Stimulated activated CD4-positive, alpha-beta T cell treated with anti-CD3 and anti-CD28 coated beads, Interleukin-1b, Interleukin-23, amount 100 ng/mL, for 48 hours (primary cell): Measurements from ENCODE around the gene MBNL1.
"Not testable (repeated sequence)": the region's sequence is repeated elsewhere in the genome, so short reads cannot be mapped to it uniquely, and the experiment has no call there.

Experiments used
- DNase-seq: peaks from one replicate; pipeline ENCODE4 v3.0.0-alpha.2; 2020

Gene MBNL1

DNA sequence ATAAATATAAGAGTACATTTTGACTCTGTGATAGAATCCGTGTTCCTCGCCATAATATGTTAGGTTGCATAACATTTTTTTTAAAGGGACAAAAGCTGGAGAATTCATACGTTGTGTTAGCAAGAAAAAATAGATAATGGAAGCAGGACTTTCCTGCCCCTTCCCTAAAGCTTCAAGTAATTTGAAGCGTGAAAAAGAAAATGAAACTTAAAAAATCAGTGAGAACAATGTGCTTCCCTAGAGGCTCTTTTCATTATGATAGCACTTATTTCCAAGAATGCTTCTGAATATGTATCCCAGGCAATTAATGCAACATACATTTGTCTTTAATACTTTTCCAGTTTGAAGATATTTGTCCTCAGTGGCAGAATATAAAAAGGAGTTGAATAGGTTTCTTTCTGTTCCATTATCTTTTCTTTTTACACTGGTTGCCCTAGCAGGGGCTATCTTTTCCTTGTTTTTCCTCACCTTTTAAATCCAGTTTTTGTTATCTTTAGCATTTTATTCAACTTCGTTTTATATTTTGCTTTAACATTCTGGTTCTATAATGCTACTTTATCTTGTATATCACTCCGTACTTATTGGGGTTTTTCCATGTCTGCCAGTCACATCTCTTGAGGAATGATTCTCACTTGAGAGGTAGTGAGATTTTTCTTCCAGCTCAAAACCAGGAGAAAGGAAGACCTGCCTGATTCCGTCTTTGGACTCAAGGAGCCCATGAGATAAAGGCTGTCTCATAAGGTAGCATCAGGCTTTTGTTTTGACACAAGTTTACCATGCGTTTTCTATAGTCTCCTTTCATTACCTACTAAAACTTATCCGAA is 113.8 kb downstream of the MBNL1 start:
- DNase-seq: no peak

DNA sequence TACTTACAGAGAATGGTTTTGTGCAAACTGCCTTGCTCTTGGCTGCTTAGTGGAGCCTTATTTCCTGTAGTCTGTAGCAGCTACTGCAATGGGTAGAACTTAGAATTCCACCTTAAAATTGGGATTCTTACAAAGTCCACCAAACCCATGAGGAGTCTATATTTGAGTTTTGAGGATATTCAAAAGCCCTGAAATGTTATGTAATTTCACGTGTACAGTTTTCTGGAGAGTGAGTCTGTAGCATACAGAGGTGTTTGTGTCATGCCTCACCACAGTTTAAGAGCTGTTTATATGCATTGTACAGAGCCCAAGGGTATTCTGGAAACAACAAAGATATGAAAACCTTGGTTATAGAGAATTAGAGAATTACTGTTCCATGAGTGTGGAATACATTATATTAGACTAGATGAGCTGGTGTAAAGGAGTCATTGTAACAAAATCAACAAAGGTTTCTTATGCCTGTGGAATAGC is 114.4 kb downstream of the MBNL1 start:
- DNase-seq: no peak

DNA sequence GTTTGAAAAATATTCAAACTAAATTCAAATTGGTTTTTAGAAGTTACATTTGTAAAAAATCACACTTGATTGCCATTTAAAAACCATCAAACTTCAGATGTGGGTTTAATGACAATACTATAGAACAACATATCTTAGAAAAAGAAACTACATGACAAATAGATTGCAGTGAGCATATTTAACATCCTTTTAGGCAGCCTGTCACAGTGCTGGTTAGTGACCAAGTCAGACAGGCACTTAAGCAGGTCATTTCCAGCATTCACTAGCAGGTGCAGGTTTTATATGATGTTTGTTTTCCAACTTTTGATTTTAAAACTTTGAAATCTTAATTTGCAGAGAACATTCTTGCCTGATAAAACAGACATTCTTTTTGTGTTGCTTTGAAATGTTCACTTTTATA is 115.7 kb downstream of the MBNL1 start:
- DNase-seq: no peak

DNA sequence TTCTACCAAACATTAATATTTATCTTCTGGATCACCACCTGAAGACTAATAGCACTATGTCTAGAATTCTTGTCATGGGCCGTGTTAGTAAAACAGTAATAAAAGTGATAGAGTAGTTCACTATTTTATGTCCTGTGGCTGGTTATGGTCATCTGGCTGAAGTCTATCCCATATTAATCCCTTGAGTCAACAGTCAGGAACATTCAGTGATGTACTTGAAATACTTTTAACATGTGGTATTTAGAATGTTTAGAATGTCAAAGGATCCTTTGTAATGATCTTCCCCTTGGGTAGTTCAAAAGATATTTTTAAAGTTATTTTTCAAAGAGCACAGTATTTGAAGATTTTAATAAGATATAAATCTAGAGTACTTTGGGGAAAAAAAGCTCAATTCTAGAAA is 117.0 kb downstream of the MBNL1 start:
- no peak for DNase-seq

DNA sequence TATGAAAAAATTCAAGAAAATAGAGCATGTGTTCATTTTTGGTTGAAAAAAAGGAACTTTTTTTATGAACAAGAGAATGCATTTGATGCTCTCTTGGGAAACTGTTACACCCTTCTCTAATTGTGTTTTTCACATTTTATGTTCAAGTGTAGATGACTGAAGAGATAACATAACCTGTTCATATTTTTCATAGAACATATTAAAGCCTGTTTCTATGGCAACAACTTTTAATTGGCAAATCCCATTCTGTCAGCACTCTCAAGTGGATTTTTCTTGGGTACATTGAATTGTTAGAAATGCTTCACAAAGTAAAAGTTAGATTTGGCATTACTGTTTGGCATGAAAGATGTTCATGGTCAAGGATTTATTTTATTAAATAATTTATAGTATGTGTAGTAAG is 117.5 kb downstream of the MBNL1 start:
- DNase-seq: no peak

DNA sequence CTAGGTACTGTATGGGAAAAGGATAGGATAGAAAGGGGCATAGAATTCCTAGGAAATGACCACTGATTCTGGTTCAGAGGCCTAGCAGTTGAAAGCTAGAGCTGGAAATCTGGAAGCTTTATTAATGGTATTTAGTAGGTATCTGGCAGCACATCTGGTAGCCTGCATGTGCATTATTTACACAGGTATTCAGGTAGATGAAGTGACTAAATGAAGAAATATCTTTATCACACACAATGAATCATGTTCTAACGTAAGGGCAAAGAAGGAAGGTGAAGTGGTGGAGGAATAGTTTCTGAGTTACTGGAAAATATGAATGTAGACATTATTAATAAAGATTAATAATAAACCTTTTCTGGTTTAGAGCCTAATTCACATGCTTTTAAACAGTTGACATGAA is 119.9 kb downstream of the MBNL1 start:
- DNase-seq: no peak

DNA sequence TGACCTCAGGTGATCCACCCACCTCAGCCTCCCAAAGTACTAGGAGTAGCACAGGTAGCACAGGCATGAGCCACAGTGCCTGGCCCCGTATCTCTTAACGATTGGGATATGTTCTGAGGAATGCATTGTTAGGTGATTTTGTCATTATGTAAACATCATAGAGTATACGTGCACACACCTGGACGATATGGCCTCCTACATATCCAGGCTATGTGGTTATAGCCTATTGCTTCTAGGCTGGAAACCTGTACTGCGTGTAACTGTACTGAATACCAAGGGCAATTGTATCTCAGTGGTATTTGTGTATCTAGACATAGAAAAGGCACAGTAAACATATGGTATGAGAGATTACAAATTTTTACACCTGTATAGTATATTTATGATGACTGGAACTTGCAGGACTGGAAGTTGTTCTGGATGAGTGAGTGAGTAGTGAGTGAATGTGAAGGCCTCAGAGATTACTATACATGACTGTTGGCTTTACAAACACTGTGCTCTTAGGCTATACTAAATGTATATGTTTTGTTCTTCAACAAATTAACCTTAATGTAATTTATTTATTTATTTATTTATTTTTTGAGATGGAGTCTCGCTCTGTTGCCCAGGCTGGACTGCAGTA is 120.7 kb downstream of the MBNL1 start:
- no peak for DNase-seq

DNA sequence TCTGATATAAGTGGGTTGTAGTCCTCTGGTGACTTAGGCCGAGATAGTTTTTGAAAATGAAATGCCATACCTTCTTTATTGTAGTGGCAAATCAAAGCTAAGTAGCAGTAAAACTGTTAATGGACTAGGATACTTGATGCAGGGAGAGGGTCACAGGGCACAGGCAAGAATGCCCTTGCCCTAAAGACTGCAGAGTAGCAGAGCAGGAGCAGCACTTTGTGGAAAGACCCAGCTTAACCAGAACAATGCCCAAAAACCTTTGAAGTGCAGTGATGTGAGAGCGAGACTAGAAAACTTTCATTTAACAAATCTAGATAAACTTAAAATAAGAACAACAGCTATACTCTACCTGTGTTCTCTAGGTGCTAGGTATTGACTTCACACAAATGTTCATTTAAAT is 121.9 kb downstream of the MBNL1 start:
- DNase-seq: no peak

DNA sequence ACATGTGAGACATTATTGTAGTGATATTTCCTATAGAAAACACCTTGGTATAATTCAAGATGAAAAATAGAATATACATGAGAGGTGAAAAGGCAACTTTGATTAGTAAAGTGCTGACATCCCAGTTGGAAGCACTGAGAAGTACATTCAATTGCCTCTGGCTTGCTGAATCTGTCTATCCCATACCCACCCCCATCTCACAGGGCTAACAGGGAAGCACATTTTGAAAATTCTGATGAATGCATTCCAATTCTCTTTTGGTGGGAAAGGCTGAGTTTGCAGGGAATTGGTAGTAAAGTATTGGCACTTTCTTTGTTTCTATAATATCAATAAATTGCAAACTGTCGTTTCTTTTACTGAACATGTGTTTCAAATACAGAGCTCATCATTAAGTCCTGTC is 122.9 kb downstream of the MBNL1 start:
- DNase-seq: no peak

DNA sequence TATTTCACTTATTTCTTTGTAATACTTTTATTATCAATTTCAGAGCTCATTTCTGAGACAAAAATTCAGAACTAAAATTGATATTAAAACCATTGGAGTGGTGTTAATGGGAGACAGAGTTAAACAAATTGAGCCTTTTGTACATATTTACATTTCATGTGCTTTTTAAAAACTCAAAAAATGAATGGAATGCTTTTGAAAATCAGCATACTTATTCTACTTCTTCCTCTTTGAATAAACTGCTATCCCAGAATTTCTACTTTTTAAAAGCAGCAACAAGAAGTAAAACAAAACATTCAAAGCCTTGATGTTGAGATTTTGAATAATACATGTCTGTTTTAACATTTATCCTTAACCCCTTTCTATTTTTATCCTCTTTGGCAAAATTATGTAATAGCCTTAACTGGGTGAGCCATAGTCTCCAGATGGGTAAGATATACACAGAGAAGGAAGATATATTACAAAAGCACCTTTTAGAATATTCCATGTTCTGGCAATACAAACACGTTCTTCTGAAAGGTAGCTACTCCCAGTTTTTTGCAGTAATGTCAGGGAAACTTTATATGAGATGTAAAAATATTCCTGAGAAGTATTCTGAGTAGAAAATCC is 123.6 kb downstream of the MBNL1 start:
- DNase-seq: no peak

DNA sequence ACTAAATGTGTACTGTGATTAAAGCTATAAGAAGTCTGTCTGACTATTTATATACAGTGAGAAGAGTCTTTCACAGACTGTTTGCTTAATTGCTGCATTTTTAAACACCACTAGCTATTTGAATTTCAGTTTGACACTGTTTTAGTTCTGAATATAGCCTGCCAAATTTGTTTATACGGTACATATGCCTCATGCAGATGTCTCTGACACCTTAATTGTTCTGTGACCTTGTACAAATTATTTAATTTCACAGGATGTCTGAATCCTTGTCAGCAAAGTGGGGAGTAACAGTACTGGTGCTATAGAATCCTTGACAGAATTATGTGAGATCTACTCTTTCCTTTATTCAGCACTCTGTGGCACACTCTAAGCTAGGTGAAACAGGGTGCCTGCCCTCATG is 125.5 kb downstream of the MBNL1 start:
- no peak for DNase-seq

DNA sequence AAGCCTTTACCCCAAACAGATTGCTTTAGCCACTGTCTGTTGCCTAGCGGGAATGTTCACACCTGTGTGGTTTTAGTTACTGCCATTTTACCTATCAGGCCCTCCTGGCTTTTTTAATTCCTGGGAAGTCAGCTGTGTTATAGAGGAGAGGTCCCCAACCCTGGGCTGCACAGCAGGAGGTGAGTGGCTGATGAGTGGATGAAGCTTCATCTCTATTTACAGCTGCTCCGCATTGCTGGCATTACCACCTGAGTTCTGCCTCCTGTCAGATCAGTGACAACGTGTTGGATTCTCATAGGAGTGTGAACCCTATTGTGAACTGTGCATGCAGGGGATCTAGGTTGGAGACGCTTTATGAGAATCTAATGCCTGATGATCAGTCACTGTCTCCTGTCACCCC is 127.0 kb downstream of the MBNL1 start:
- DNase-seq: no peak

DNA sequence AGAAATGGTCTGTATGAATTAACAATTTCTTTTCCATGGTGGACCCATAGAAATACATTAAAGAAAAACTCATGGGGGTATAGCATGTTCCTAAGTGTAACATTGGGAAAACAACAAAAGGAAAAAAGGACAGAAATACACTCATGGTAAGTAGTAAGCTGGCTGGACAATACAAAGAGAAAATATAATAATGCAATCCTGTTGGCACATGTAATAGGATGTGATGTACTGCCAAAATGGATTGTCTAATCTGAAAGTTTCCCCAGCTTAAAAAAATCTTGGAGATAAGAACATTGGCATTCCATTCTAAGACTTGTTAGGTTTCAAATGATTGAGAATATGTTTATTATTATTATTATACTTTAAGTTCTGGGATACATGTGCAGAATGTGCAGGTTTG is 128.1 kb downstream of the MBNL1 start:
- DNase-seq: no peak

DNA sequence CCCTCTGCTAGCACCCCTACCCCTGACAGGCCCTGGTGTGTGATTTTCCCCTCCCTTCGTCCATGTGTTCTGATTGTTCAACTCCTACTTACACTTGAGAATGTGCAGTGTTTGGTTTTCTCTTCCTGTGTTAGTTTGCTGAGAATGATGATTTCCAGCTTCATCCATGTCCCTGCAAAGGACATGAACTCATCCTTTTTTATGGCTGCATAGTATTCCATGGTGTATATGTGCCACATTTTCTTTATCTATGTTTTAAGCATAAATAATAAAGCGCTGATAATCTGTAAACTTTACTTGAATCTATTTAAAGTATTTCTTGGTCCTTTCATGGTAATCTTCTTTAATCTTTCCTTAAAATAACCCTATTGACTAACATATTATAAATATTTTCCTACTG is 128.6 kb downstream of the MBNL1 start:
- DNase-seq: not testable (repeated sequence)

DNA sequence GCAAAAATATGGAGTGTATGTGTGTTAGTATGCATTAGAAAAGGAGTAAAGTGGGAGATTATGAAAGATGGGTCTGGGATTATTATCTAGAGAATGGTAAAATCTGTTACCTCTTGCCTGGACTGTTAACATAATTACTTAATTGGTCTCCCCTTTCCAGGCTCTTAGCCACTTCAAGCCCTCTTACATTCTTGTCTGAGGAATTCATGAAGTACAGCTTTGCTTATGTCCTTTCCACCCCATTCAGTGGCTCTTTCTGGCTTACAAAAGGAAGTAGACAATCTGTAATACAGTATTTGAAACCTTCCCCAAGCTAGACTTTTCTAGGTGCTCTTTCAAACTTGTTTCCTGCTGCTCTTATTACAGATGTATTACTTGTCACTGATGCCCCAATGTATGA is 129.8 kb downstream of the MBNL1 start:
- DNase-seq: no peak

DNA sequence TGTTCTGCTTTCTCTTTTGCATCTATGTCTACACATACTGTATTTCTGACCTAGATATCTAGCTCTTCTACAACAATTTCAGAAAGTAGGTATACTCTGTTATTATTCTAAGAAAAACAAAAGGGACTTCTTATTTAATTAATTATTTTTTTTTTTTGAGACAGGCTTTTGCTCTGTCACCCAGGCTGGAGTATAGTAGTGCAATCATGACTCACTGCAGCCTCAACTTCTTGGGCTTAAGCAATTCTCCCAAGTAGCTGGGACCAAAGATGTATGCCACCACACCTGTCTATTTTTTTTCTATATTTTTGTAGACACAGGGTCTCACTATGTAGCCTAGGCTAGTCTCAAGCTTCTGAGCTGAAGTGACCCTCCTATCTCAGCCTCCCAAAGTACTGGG is 130.6 kb downstream of the MBNL1 start:
- DNase-seq: no peak

DNA sequence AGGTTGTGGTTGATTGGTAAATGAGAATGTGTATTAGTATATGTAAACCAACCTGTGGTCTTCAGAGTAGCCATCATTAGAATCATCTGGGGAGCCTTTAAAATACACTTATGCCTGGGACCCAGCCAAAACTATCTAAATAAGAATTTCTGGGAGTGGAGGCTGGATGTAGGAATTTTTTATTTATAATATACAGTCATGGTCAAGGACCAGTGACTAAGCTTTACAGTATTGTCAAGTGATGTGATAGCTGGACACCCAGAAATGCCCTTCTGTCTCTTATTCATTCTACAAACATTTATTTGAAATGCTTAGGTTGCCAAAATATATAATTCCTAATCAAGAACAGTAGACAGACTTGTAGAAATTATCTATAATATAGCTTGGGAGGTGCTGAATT is 132.2 kb downstream of the MBNL1 start:
- no peak for DNase-seq

DNA sequence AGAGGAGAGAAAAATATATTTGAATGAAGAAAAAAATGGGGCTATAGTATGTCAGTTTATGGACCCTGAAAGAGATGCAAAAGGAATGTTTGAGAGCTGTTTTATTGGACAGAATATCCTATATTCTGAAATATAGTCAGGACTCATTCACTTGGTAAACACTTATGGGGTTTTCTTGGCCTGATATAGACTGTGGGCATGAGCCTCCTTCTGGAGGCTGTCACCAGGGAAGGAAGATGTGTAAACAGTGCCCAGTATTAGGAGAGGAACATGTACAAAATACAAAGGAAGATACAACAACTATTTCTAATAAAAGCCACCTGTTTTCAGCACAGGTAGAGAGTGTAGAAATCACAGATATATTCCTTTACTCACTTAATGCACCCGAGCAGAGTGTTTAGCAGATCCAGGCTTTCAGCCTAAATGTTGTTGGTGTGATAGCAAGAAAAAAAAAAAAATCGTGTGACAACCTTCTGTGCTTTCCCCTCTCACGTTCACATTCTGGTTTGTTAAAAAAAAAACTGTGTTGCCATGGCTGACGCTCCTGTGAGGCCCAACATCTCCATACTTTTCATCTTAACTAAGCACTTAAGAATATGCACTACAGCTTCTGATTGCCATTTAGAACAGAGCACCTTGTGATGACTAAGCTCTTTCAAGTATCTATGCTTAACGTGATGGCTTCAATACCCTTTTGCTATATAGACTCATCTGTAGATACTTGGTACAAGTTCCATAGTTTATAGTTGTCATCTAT is 134.1 kb downstream of the MBNL1 start:
- peak; percentile 17 for DNase-seq

DNA sequence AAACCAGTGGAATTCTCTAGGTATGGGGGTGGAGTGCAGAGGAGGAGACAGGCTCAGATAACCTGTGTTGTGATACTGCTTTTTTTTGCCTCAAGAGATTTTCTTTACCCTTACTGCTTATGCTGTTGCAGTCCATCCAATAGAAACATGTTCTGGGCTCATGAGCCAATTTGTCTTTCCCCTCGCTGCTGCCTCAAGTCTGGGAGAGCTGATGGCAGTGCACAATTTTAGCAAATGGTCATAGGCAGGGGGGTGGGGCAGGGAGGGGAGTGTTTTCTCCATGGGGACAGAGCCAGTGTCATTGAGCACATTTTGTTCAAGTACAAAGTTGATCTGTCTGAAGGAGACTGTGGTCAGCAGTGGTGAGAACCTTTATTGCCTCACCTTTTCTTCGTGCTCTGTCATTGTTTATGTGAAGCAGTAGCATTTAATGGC is 134.9 kb downstream of the MBNL1 start:
- DNase-seq: no peak

DNA sequence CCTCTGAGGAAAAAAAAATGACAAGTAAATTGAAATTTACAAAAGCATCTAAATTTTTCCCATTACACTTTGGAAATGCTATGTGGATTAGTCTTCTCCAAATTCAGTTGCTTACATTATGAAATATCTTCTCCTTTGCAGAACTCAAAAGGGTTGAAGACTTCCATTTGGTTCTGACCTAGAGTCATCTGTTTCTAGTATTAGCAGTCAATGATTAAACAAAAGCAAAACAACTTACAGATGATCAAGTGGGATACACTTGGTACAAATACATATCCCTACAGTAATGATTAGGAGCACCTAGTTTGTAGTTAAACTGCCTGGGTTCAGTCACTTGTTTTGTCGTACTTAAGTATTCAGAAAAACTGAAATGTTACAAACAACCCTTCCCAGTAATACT is 136.2 kb downstream of the MBNL1 start:
- DNase-seq: no peak

DNA sequence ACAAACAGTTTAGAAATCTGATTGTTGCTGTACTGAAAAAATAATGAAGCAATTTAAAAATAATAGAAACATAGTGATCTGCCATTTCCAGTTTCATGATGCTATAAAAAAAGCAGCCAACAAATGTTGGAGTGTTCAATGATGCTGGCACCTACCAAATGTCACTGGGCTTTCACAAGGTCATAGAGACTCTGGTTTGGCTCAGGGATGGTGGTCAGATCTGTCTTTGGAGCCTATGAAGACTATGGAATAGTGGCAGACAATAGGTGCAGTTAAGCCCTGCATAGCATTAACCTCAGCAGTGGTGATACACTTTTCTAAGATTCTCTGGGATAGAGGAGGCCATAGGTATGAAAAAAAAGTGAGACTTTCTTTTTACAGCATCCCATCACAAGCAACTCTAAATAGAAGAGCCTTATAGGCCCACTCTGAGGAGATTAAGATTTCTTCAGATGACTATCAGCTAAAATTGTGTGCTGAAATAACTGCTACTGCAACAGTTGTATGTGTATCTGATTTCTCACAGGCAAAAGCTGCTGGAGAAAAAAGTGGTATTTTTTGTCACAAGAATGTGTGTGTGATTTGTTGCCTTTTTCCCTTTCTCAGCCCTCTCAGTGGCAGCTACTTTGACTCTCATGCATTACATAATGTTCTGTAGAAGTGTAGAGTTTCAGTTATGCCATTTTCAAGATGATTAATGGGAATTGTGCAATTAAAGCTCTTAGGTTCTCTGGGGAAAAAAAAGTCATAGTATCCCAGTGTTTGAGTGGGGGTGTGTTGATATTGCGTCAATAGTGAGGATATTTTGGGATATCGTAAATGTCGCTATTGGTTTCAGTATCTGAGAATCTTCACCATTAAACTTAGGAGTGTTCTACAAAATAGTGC is 137.4 kb downstream of the MBNL1 start:
- no peak for DNase-seq

DNA sequence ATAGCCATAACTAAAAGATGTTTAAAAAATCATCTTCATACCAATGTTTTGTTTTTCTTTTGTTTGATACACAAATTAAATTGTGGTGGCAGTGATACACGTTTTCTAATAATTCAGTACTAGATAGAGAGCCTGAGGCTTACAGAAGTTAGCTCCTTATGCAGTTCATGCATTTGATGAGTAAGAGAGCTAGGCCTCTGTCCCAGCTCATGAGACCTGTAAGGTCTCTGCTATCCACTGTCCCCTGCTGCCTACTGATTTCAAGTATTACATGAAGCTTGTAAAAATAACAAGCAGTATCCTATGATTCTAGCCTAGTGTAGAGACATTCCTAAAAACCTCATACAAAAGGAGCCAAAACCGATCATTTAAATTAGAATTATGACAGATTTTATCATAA is 144.5 kb downstream of the MBNL1 start:
- no peak for DNase-seq
